ENCODE data around the gene ARV1.
A peak's percentile ranks its signal among the peaks of the same experiment; 100 is the strongest.
"Not testable (repeated sequence)": the region's sequence is repeated elsewhere in the genome, so short reads cannot be mapped to it uniquely, and the experiment has no call there.

The ARV1 gene

GRCh38 chr1:231019711-231020110, 40.8 kb downstream of the ARV1 start:
- no peak for DNase-seq (ENCODE audit: low read depth in 2 of 2)

GRCh38 chr1:231020139-231020601, 41.3 kb downstream of the ARV1 start:
- no peak for DNase-seq (ENCODE audit: low read depth in 2 of 2)

- no peak for DNase-seq (ENCODE audit: low read depth in 2 of 2)
These were observed 41.9 kb downstream of the ARV1 start for GRCh38 chr1:231020816-231021215.

GRCh38 chr1:231021540-231022031, 42.7 kb downstream of the ARV1 start:
- no peak for DNase-seq (ENCODE audit: low read depth in 2 of 2)

- DNase-seq (ENCODE audit: low read depth in 2 of 2), result not testable (repeated sequence)
These were observed 43.6 kb downstream of the ARV1 start for GRCh38 chr1:231022543-231022942.

- no peak for DNase-seq (ENCODE audit: low read depth in 2 of 2)
These were observed 44.3 kb downstream of the ARV1 start for GRCh38 chr1:231023150-231023549.

GRCh38 chr1:231026576-231026975, 47.7 kb downstream of the ARV1 start:
- no peak for DNase-seq (ENCODE audit: low read depth in 2 of 2)

- no peak for DNase-seq (ENCODE audit: low read depth in 2 of 2)
These were observed 48.4 kb downstream of the ARV1 start for GRCh38 chr1:231027136-231027925.

GRCh38 chr1:231027971-231028370, 49.1 kb downstream of the ARV1 start:
- no peak for DNase-seq (ENCODE audit: low read depth in 2 of 2)

- no peak for DNase-seq (ENCODE audit: low read depth in 2 of 2)
These were observed 49.8 kb downstream of the ARV1 start for GRCh38 chr1:231028682-231029081.

GRCh38 chr1:231029247-231029646, 50.4 kb downstream of the ARV1 start:
- not testable (repeated sequence) for DNase-seq (ENCODE audit: low read depth in 2 of 2)

GRCh38 chr1:231029841-231030240, 50.9 kb downstream of the ARV1 start:
- no peak for DNase-seq (ENCODE audit: low read depth in 2 of 2)

GRCh38 chr1:231032963-231033362, 54.1 kb downstream of the ARV1 start:
- DNase-seq (ENCODE audit: low read depth in 2 of 2), result no peak

GRCh38 chr1:231035799-231036198, 56.9 kb downstream of the ARV1 start:
- no peak for DNase-seq (ENCODE audit: low read depth in 2 of 2)

- no peak for DNase-seq (ENCODE audit: low read depth in 2 of 2)
These were observed 57.5 kb downstream of the ARV1 start for GRCh38 chr1:231036416-231036815.

GRCh38 chr1:231037585-231038517, 59.0 kb downstream of the ARV1 start:
- no peak for DNase-seq (ENCODE audit: low read depth in 2 of 2)

GRCh38 chr1:231039161-231040018, 60.5 kb downstream of the ARV1 start:
- no peak for DNase-seq (ENCODE audit: low read depth in 2 of 2)

- DNase-seq (ENCODE audit: low read depth in 2 of 2), result peak; percentile 51 to 54
These were observed 61.3 kb downstream of the ARV1 start, which contains the start of gene FAM89A for GRCh38 chr1:231040019-231040799. FAM89A (minus strand) TSS chr1:231040254; CDS start chr1:231040211, 43 bp downstream.

GRCh38 chr1:231040800-231041718, 62.2 kb downstream of the ARV1 start:
- DNase-seq (ENCODE audit: low read depth in 2 of 2), result no peak
